ENCODE results near the gene MAN1B1.
"Not testable (repeated sequence)": the region's sequence is repeated elsewhere in the genome, so short reads cannot be mapped to it uniquely, and the experiment has no call there.

MAN1B1 gene

GRCh38 chr9:137052998-137053943, 33.5 kb upstream of the MAN1B1 start:
- no peak for DNase-seq (ENCODE audit: low read depth in 2 of 2)

DNA sequence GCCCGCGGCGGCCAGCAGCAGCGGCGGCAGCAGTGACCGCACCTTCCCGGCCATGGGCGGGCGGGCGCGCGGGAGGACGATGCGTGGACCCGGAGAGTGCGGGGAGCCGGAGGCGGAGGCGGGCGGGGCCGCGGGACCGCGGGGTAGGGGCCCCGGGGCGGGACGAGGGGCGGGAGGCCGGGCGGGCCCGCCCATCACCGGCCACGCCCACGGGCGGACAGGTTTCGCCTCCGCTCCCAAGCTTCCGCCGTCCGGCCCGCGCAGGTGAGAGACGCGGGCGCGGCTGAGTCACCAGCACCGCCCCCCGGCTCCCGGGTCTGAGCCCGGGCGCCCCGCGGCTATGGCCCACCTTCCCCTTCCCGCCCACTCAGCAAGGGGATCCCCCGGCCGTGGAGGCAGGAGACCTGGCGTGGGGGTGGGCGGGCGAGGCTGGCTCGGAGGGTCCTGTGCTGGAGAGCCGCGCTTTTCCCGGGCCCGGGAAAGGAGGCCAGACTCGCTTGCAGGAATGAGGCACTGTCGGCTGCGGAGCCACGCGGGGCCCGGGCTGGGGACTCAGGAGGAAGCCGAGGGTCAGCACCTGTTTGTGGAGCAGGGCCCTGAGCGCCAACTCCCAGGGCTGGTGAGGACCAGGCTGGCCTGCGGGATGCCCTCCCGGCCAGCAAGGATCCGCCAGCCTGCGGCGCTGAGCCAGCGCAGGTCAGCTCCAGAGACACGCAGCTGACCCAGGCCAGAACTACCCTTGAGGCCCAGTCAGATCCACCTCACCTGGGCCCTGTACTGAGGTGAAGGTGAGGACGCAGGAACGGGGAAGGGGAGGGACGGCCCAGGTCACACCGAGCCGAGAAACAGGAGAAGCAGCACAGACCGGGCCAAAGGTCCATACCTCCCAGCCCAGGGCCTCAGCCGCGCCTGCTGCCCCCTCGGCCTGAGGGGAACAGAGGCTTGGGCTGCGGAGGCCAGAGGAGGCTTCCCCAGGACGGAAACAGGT, 32.5 kb upstream of the MAN1B1 start, which contains the start of gene ENTPD2:
Gene ENTPD2, minus strand, starts transcription at position 118 of the 988 bp plus-strand sequence. Its CDS starts 64 bp downstream, at position 54.
- no peak for DNase-seq (ENCODE audit: low read depth in 2 of 2)

DNA sequence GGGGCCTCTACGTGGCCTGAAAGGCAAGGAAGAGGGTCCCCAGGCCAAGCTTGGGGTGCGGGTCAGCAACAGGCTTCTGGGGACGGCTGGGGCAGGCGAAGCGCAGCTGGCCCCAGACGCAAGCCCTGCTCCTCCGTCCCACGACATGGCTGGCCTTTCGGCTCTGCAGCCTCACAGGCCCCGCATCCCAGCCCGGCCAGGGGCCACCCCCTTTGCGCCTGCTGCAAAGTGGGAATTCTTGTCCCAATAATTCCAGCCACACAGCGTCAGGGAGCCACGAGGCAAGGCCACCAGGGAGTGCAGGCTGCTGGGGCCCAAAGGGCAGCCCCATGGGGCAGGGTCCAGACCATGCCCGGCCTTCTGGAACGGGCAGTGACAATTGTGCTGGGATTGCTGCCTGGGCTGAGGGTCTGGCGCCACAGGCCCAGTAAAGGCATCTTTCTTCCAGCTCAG, 31.8 kb upstream of the MAN1B1 start:
- DNase-seq (ENCODE audit: low read depth in 2 of 2) = no peak

DNA sequence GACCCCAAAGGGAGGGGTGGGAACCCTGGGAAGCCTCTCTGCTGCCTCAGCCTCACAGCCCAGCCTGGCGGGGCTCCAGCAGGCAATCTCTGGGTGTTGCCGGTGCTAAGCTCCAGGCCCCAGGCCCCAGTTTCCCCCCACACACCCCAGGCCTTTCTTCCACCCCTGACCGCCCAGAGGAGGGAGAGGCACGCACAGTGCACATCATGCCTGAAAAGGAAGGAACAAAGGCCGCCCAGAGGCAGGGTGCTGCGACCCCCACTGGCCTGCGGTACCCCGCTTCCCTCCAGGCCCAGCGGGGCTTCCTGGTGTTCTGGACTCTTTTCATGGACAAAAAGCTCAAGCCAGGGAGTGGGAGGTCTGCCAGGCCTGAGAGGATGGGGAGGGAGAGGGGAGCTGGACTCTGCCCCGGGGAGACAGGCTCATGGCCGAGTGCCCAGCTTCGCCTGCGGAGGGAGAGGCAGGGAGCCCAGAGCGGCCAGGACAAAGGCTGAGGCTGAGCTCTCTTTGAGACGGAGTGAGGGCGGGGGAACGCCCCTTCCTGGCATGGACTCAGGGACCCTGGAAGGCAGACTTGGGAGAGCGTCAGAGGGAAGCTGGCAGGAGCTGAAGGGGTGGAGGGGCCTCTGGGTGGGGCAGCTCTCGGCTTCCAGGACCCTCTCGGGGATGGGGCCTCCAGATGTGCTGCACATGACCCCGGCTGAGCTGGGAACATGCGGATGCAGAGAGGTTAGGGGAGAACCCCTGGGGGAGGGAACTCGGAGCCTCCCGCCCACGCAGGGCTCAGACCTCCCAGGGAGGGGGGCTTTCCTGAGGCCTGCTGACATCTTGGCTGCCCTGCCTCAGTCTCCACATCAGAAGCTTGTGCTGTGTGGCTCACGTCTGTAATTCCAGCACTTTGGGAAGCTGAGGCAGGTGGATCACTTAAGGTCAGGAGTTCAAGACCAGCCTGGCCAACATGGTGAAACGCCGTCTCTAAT, 31.1 kb upstream of the MAN1B1 start:
- DNase-seq (ENCODE audit: low read depth in 2 of 2) = no peak

DNA sequence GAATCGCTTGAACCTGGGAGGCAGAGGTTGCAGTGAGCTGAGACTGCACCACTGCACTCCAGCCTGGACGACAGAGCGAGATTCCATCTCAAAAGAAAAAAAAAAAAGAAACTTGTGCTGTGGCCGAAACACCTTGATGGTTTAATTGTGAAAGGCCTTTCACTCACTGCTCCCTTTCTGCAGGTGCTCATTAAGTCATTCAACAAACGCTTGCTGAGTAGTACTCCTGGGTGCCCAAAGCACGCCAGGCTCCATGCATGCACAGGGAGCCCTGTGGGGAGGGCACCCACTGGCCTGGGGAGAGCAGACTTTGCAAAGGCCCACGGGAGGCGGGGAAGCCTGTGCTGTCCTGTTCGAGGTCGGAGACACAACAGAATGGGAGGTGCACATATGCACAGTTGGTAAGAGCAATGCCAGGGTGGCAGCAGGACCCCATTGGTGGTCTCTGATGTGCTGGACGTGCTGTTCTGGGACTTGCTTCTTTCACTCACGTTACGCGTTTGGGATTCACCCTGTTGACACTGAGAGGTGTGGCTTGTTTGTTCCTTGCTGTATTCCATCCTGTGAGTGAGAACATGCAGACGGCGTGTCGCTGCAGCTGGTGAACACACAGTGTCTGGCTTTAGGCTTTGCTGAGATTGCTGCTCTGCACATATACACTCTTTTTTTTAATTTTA, 29.9 kb upstream of the MAN1B1 start:
- DNase-seq (ENCODE audit: low read depth in 2 of 2) = no peak

- no peak for DNase-seq (ENCODE audit: low read depth in 2 of 2)
Observed at GRCh38 chr9:137057545-137057944, 29.2 kb upstream of the MAN1B1 start.

DNA sequence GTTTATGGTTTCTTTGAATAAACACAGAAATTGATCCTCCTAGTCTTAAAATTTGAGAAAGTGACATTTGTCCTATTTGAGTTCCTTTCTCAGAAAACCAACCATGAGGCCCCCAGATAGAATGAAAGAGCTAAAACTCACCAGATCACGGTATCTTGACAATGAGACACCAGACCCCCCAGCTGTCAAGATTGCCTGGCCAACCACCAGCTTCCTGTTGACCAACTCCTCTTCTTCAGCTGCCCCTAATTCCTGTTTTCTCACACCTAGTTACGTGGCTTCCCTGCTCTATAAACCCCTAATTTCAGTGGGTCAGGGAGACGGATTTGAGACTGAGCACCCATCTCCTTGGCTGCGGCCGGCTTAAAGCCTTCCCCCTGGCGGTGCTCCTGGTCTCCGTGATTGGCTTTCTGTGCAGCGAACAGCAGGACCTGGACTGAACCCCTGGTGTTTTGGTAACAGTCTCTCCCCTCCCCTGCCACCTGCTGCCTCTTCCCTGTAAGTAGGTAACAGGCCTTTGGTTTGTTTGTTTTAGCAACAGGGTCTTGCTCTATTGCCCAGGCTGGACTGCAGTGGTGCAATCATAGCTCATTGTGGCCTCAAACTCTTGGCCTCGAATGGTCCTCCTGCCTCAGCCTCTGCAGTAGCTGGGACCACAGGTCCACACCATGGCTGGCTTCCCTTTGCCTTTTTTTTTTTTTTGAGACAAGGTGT, 28.1 kb upstream of the MAN1B1 start:
- no peak for DNase-seq (ENCODE audit: low read depth in 2 of 2)

DNA sequence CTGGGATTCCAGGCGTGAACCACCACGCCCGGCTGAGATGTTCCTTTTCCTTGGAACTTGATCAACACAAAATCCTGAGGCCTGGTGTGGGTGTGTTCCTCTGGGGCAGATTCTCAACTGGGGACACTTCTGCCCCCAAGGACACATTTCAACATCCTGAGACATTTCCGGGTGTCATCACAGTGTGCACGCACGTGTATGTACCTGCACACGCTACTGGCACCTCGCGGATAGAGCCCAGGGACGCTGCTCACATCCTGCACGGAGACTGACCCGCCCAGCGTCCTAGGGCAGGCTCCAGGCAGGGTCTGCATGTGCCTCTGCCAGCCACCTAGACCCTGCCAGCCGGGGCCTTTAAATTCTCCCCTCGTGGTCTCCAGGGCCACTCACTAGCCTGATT, 24.4 kb upstream of the MAN1B1 start:
- no peak for DNase-seq (ENCODE audit: low read depth in 2 of 2)

- DNase-seq (ENCODE audit: low read depth in 2 of 2) = not testable (repeated sequence)
Observed at GRCh38 chr9:137062798-137063197, 24.0 kb upstream of the MAN1B1 start.

DNA sequence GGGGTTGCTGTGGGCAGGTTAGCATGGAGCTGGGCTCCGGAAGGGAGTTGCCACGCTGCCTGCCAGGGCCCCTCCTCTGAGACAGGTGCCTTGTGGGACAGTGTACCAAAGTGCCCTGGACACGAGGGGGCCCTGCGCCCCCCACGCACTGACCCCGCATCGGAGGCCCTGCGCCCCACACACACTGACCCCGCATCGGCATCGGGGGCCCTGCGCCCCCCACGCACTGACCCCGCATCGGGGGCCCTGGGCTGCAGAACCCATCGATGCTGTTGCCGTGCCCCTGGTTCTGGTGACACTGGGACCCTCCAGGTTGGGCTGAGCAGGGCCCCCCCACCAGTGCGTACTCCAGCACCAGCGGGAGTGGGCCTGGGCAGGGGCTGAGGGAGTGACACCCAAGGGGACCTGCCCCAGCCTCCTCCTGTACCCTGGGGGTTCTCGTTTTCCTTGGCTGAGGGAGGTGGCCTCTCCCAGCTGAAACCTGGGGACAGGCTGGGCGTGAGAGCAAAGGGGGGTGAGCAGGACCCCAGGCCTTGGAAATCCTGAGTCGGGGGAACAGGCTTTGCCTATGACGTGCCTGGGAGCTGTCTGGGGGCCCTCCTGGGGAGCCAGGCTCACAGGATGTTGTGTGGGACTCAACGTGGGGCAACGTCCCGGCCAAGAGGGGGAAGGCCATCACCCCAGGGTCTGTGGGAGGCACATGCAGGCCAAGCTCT, 23.3 kb upstream of the MAN1B1 start:
- DNase-seq (ENCODE audit: low read depth in 2 of 2) = no peak

- DNase-seq (ENCODE audit: low read depth in 2 of 2) = no peak
Observed at GRCh38 chr9:137064027-137064879, 22.5 kb upstream of the MAN1B1 start.

DNA sequence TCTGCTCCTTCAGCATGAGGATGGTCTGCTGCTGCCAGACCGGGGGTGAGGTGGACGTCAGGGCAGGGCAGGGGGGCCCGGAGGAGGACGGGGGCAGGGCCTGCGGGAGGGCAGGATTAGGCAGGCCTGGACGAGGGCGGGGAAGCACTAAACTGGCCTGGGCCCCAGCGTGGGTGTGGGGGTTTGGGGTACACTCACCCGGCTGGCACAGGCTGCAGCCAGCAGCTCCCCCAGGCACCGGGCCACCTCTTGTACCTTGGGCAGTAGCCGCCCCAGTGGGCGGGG, 22.0 kb upstream of the MAN1B1 start:
- no peak for DNase-seq (ENCODE audit: low read depth in 2 of 2)

GRCh38 chr9:137065336-137065967, 21.3 kb upstream of the MAN1B1 start:
- no peak for DNase-seq (ENCODE audit: low read depth in 2 of 2)

DNA sequence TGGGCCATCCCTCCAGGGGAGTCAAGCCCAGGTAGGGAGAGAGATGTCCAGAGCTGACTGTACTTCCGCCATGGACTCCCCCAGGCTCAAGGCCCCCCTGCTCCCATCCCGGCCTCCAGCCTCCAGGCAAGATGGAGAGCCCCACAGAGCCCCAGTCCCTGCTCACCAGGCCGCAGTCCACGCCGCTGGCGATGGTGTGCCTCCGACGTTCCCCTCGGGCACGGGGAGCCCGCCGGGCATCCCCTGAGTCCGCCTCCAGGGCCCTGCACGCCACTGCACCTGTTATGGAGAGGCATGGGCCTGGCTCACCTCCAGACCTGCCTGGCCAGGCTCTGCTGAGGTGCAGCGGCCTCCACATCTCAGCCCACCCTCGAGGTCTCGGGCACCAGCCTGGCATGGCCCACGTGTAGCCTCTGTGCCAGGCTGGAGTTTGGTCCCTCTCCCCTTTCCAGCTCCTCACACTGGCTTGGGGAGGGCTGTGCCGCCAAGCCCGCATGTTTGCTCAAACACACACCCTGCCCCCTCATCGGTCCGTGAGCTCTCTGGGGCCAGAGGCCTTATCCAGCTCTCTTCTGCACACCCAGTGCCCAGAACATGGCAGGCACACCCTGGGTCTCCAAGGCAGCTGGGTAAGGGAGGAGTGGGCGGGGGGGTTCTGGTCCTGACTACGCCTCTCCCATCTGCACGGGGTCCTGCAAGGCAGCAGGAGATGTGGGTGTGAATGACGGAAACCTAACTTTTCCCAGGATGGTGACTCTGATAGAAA, 20.5 kb upstream of the MAN1B1 start:
- no peak for DNase-seq (ENCODE audit: low read depth in 2 of 2)

GRCh38 chr9:137067860-137068538, 18.8 kb upstream of the MAN1B1 start:
- peak; percentile 72 to 77 for DNase-seq (ENCODE audit: low read depth in 2 of 2)

Measured in stimulated activated CD4-positive, alpha-beta T cell treated with anti-CD3 and anti-CD28 coated beads, Interleukin-15, amount 100 ng/mL, for 48 hours (primary cell).